Coronary artery (tissue), 2 donors: ENCODE measurements around the gene PADI4.

Experiments used
- DNase-seq: peaks from one replicate; pipeline ENCODE4 v3.0.0-alpha.2; 2017; ENCODE audit warnings: low spot score
- H3K27ac ChIP-seq, 2 donors: fragments of 200-600 bp; sonication (generic); one replicate each; pipeline ENCODE4 v1.5.1; 2016 to 2019
- H3K4me3 ChIP-seq: fragments of 200-600 bp; sonication (generic); 2 replicates; pipeline ENCODE4 v1.5.1; 2016; ENCODE audit warnings: mild to moderate bottlenecking, moderate library complexity
- CTCF ChIP-seq: fragments of 200-600 bp; sonication (generic); IDR thresholded peaks from one replicate; pipeline ENCODE4 v1.5.1; 2019; ENCODE audit warnings: antibody characterized with exemption

PADI4 gene

DNA sequence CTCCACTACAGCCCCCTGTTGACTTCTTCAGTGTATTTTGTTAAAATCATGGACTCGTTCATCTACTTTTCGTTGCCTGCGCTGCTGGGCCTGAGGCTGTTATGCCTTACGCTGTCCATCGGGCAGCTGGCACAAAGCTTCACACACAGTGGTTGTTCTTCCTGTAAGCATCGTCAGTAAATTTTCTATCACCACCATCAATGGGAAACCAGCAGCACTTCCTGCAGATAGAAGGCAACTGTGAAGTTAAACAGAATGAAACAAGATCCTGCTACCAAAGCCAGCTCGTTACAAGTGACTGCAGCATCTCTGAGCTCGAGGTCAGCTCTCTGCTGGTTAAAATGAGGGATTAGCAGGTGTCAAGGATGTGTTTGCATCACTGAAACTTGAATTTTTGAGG, 42.1 kb downstream of the PADI4 start:
- no peak for DNase-seq
- no peak overlapping the region for H3K27ac ChIP-seq
- no peak for TF ChIP-seq CTCF
- H3K4me3 ChIP-seq = no peak overlapping the region

DNA sequence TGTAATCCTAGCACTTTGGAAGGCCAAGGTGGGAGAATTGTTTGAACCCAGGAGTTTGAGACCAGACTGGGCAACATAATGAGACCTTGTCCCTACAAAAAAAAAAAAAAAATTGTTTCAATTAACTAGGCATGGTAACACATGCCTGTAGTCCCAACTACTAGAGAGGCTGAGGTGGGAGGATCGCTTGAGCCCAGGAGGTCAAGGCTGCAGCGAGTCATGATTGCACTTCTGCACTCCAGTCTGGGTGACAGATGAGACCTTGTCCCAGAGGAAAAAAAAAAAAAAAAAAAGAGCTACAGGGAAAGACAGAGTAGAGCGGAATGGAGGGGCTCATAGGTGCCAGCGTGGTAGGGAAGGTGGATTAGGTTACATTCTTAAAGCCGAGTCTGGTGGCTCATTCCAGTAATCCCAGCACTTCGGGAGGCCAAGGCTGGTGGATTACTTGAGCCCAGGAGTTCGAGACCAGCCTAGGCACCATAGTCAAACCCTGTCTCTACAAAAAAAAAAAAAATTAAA, 43.0 kb downstream of the PADI4 start:
- no peak for DNase-seq
- H3K4me3 ChIP-seq = no peak overlapping the region
- no peak overlapping the region for H3K27ac ChIP-seq
- no peak for TF ChIP-seq CTCF

DNA sequence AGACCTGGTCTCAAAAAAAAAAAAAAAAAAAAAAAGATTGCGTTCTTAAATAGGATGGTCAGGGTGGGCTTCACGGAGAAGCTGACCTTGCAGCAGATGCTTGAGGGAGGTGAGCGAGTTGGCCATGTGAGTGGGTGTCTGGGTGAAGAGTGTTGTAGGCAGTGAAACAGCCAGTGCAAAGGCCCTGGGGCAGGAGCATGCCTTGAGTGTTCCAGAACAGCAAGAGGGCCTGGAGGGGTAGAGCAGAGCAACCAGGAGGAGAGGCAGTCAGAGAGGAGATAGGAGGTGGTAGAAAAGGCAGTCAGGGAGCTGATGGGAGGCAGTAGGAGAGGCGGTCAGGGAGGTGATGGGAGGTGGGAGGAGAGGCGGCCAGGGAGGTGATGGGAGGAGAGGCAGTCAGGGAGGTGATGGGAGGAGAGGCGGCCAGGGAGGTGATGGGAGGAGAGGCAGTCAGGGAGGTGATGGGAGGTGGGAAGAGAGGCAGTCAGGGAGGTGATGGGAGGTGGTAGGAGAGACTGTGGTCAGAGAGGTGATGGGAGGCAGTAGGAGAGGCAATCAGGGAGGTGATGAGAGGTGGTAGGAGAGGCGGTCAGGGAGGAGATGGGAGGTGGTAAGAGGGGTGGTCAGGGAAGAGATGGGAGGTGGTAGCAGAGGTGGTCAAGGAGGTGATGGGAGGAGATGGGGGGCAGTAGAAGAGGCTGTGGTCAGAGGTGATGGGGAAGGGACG, 43.8 kb downstream of the PADI4 start:
- DNase-seq = no peak
- Histone ChIP-seq H3K4me3 (no peak overlapping the region), H3K27ac (no peak overlapping the region)
- TF ChIP-seq CTCF = no peak

- H3K27ac ChIP-seq = no peak overlapping the region
- no peak for DNase-seq
- no peak overlapping the region for H3K4me3 ChIP-seq
- TF ChIP-seq CTCF = no peak
Observed at GRCh38 chr1:17352419-17352909, 44.5 kb downstream of the PADI4 start.

DNA sequence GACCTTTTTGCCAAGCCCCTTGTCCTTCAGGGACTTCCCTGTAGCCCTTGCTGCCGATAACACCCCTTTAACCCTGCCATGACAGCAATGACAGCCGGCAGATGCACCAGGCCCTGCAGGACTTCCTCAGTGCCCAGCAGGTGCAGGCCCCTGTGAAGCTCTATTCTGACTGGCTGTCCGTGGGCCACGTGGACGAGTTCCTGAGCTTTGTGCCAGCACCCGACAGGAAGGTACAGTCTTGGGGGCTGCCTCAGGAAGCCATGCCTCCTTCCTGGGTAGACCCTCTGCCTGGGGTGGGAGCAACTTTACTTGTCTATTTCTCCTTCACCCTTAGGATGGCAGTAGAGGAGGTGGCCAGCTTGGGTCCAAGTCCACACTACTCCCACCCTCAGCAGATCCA, 47.9 kb downstream of the PADI4 start:
- TF ChIP-seq CTCF = no peak
- no peak overlapping the region for H3K27ac ChIP-seq

DNA sequence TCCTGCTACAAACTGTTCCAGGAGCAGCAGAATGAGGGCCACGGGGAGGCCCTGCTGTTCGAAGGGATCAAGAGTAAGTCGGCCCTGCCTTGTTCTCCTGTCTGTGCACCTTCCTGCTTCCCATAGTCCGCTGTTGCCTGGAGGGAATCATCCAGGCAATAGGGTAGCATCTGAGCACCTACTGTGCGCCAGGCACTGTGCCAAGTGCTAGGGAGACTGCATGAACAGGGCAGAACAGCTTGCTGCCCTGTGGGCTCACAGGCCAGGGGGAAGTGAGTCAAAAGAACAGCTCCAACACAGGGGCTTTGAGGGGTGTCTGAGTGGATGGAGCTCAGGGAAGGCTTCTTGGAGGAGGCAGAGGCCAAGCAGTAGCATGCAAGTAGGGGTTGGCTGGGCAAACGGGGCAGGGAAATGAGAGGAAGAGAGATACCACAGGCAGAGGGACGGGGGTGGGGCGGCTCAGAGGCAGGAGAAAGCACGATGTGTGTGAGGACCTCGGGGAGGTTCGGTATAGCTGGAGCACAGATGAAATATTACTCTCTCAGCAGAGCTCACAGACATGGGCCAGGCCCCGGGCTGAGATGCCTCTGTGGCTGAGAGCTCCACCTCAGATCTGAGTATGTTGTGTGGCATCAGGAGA, 48.5 kb downstream of the PADI4 start:
- no peak overlapping the region for H3K27ac ChIP-seq
- no peak for TF ChIP-seq CTCF
- no peak overlapping the region for H3K4me3 ChIP-seq
- DNase-seq = no peak

More for the DNA sequence above, 47.9 kb downstream of the PADI4 start:
- DNase-seq = no peak
- H3K4me3 ChIP-seq = no peak overlapping the region

DNA sequence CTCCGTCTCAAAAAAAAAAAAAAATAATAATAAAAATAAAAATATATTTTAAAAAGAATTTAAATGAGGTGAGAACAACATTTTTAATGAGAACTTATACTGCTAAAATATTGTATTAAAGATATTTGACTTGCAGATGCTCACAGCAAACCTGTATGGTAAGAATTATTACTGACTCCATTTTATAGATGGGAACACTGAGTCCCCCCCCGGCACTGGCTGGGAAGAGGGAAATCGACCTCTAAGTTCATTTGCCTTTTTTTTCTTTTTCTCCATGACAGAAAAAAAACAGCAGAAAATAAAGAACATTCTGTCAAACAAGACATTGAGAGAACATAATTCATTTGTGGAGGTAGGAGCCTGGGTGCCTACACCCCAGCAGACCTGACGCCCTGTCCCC, 50.6 kb downstream of the PADI4 start:
- TF ChIP-seq CTCF = no peak
- Histone ChIP-seq H3K4me3 (no peak overlapping the region), H3K27ac (no peak overlapping the region)
- DNase-seq = no peak
